ENCODE measurements around the gene NR2F1-AS1.

- TF ChIP-seq ATF2 (CRISPR knock-in tag; IDR thresholded peaks at IDR 0.05; ENCODE audit: borderline replicate concordance, low read depth) = no peak
- TF ChIP-seq ATF3 (CRISPR knock-in tag; conservative IDR thresholded peaks at IDR 0.05) = no peak
- no peak for TF ChIP-seq HMGXB4 (CRISPR knock-in tag; IDR thresholded peaks at IDR 0.05)
- no peak for TF ChIP-seq USF1 (CRISPR knock-in tag; IDR thresholded peaks at IDR 0.05)
- no peak for TF ChIP-seq ZBTB43 (CRISPR knock-in tag; IDR thresholded peaks at IDR 0.05)
- no peak for TF ChIP-seq E2F5 (CRISPR knock-in tag; IDR thresholded peaks at IDR 0.05)
- TF ChIP-seq CTCF (IDR thresholded peaks at IDR 0.05) = no peak
- TF ChIP-seq TEAD1 (CRISPR knock-in tag; IDR thresholded peaks at IDR 0.05) = no peak
These were observed 200.0 kb downstream of the NR2F1-AS1 start for GRCh38 chr5:93381057-93381456.
